NK-92 (cell line): Measurements from ENCODE around the gene TMPRSS13.

Experiments used
- DNase-seq: peaks from one replicate; lab custom pipeline; 2025; ENCODE audit not compliant: unreplicated experiment; lab: John Stamatoyannopoulos, UW

The TMPRSS13 gene

GRCh38 chr11:117857734-117858414 lies 71.3 kb downstream of the TMPRSS13 start:
- DNase-seq = no peak

GRCh38 chr11:117855912-117856651 lies 73.1 kb downstream of the TMPRSS13 start:
- DNase-seq = no peak

- DNase-seq = no peak
These were observed 73.9 kb downstream of the TMPRSS13 start for GRCh38 chr11:117855186-117855845.

- no peak for DNase-seq
These were observed 76.9 kb downstream of the TMPRSS13 start for GRCh38 chr11:117852309-117852708.

- DNase-seq = no peak
These were observed 77.3 kb downstream of the TMPRSS13 start for GRCh38 chr11:117851852-117852251.

GRCh38 chr11:117851106-117851505 lies 78.1 kb downstream of the TMPRSS13 start:
- DNase-seq = no peak
